Activated T-helper 1 cell treated with anti-CD3 and anti-CD28 coated beads, Interleukin-2, amount 50 U/mL, for 16 hours (primary cell): ENCODE results near the gene CD55.
"Not testable (repeated sequence)": the region's sequence is repeated elsewhere in the genome, so short reads cannot be mapped to it uniquely, and the experiment has no call there.

Source experiments
- DNase-seq, 2 donors: peaks; one replicate each; pipeline ENCODE4 v3.0.0-alpha.2; 2020; ENCODE audit warnings: low read depth in 1 of 2, low spot score in 1 of 2

CD55 gene

DNA sequence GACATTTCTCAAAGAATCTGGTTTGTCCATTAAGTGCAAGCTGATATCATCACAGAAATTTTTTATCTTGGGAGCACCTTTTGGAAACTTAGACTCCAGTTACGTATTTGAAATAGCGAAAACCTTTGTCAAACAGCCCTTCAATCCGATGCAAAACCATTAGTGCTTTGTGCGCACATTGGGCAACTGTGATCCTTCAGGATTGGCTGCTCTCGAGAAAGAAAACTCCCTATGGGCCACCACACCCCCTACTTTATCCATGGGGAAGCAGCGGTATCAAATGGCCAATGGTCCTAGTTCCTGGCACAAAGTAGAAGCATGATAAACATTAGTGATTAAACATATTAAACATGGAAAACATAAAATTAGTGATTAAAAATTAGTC lies 16.0 kb upstream of the CD55 start:
- DNase-seq = no peak

DNA sequence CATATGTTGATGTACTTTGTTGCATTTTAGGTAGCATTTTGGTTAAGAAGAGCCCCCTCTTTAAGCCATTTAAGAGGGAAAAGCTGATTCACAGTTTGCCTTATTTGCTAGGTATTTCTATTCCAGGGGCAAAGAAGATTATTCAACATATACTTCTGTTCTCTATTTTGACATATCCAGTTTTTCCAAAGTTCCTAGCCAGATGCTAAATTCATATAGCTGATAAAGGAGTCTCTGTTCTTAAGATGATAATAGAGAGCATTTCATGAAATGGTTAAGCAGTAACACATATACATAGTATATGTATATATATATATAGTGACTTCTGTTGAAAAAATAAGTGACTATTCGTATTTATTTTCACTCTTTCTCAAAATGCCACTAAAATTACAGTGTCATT lies 15.5 kb upstream of the CD55 start:
- DNase-seq = no peak

DNA sequence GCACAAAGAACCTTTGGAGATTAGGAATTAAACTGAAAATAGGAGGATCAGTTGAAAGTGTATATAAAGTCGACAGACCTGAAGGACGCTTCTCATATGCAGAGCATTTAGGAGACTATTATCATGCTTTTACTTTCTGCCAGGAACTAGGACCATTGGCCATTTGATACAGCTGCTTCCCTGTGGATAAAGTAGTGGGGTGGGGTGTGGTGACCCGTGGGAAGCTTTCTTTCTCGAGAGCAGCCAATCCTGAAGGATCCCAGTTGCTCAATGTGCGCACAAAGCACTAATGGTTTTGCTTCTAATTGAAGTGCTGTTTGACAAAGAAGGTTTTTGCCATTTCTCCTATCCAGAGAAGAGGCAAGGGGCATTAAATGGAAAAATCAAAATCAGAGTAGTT lies 14.9 kb upstream of the CD55 start:
- DNase-seq = no peak

DNA sequence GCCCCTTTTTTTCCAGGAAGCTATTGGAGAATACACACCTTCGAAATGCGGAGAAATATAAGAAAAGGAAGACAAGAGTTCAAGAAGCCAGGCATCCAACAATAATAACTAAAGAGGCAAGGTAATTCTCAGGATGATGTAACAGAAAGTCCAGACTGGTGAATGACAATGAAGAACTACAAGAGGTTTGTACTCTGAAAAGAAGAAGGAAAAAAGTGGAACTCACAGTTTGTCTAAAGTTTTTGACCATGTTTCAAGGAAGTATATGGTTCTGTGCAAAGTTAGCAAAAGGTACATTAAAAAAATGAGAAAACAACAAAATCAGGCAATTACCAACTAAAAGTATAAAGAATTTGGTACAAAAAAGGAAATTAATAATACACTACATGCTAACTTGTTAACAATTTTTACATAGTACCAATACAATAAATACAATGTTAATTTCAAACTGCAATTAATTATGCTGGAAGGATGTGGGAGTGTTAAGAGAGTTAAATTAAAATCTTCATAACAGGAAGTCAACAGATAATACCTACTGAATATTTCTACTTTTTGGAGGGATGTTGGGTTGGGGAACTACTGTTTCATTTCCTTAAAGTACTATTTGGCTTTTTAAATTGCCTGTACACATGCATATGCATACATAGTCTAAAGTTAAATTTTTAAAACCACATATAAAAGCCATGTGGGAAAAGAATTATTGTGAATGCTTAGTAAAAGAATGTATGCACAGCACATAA lies 12.9 kb upstream of the CD55 start:
- no peak for DNase-seq

DNA sequence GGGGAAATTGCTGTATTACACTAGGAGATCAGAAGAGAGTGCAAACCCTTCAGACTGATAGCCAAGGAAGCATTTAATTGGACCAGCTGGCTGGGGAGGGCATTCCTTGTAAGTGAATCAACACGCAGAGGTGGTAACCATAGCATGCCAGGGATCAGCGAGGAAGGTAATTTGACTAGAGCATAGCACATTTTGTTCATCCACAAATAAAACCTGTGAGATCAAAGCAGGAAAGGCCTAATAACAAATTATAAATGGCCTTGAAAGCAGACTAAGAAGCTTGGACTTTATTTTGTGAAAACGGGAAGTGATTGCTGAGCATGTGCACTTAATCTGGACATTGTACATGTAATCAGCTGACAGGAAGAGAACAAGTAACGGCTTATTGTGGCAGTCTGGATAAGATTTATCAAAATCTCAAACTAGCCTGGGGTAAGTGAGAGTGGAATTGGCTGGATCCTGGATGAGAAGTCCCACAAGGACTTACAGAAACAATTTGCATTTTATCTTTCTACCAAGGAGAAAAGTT lies 11.7 kb upstream of the CD55 start:
- DNase-seq = no peak

DNA sequence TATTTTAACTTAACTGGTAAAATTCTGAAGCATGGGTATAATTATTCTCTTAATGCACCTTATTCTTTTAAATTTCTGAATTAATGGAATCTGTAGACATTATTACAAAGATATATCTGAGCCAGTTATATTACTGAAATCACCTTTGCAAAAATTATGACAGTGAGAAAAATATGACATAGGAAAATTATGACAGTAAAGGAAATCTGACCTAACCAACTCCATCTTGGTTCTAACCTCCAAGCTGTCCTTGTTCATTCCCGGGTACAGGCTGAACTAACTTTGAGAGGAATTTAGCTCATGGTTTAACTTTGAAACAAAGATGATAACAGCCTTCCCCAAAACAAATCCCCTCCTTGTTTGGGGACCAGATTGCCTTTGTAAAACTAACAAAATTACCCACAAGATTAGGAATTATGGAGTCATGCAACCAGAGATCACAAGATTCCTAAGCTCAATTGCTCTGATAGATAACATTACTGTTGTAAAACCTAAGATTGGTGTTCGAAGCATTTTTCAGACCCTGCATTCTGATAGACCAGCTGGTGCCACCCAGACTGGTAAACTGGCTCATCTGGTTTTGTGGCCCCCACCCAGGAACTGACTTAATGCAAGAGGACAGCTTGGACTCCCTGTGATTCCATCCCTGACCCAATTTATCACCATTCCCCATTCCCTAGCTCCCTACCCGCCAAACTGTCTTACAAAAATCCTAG lies 9.4 kb upstream of the CD55 start:
- DNase-seq = no peak

DNA sequence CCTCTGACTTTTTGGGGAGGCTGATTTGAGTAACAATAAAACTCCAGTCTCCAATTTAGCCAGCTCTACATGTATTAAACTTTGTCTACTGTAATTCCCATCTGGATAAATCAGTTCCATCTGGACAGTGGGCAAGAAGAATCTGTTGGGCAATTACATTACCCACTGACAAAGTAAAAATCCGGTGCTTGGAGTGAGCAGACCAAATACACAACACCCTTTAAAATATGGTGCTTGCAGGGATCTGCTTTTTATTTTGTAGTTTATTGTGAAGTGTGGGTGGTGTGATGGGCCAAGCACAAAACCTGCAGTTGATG lies 8.9 kb upstream of the CD55 start:
- no peak for DNase-seq

DNA sequence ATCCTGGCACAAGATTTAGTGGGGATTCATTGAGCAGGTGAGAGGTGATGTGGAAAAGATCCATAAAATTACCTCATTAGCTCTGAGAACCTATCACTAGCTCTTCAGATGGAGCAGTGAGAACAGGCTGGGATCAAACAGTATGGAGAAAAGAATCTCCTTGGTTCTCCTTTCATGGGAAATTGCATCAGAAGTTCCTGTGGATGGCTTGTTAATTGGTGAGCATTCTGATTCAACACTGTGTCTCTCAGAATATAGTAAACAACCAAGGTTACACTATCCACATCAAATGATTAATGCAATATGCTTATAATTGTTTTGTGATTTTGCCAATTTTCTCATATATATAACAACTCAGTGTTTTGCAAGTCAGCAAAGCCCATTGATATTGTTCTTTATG lies 8.3 kb upstream of the CD55 start:
- DNase-seq = no peak

DNA sequence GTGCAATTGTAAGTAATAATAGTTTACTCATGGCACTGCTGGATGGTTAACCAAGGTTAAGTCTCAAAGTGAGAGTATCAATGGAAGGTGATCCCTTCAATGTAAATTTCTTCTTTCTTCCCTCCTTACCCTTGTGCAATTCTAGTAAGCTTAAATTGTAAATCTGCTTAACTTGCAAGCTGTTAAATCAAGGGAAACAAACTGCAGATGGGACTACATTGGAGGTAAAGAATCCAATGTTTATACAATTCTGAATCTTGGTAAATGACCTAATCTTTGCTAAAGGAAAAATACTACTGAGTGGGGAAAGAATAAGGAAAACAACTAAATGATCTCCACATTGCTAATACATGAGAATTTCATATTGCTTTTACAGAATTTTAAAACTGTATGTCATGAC lies 6.7 kb upstream of the CD55 start:
- no peak for DNase-seq

DNA sequence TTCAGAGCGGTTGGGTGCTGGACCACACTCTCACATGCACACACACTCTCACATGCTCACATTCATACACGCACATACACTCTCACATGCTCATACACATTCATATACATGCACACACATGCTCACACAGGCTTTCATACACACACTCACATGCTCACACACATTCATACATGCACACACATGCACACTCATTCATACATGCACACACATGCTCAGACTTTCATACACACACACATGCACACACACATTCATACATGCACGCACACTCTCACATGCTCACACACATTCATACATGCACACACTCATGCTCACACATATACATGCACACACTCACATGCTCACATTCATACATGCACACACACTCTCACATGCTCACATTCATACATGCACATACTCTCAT lies 6.0 kb upstream of the CD55 start:
- DNase-seq = no peak

DNA sequence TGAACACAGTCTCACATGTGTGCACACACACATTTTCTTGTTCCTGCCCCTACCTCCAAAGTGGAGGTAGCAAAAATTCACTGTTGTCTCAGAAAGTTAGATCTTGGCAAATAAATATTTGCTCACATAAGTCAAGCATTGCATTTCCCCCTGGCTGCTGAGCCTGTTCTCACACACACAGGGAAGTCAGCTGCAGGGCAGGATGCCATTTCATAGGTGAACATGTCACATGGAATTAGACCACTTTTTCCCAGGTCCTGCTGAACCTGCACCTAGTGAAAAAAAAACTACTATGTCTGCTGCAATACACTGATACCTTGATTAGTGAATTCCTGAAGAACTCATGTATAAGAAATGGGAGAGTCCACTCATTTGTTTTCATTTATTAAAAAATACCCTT lies 5.3 kb upstream of the CD55 start:
- no peak for DNase-seq

DNA sequence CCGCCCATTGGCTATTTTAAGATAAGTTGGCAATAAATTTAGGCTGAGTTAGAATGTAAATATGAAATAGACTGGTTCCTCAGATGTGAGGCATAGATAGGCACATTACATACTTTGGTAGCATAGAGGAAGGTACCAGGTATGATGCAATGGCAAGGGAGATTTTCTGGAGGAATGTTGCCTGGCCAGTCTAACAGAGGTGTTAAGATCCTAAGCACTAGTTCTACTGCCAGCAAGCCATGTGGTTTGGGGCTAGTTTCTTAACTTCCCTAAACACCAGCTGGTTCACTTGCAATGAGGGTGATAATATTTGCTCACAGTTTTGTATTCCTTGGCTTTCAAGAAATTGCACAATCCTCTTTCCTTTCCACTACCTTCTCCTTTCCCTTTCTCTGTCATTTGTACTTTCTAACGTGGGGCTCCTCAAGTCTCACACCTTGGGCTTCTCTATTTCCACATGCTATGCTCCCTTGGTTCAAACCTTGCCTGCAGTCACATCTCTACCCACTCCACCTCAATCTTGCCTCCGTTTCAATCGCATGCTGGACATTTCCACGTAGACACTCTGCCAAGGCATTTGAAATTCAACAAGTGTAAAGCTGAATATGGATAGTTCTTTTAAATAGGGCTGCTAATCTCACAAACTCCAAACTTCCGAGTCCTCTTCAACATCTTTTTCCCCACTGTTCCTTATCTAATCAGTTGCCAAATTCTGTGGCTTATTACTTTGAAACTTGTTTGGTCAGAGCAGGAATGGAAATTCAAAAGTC lies 4.7 kb upstream of the CD55 start:
- no peak for DNase-seq

DNA sequence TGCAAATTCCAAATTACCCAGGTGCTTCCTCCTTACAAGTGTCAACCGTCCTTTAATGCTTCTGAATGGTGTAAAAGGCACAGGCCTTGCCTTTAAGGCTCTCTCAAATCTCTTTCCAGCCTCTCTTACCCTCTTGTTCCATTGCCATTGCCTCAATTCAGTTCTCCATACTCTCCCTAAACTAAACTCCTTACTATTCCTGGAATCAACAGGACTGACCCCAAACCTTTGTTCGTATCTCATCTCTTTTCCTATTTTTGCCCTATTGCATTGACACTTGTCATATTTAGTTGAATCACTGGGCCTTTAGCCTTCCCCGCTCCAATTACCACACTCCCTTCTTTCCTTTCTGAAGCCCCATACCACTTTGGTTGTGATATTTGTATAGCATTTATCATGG lies 3.9 kb upstream of the CD55 start:
- no peak for DNase-seq

DNA sequence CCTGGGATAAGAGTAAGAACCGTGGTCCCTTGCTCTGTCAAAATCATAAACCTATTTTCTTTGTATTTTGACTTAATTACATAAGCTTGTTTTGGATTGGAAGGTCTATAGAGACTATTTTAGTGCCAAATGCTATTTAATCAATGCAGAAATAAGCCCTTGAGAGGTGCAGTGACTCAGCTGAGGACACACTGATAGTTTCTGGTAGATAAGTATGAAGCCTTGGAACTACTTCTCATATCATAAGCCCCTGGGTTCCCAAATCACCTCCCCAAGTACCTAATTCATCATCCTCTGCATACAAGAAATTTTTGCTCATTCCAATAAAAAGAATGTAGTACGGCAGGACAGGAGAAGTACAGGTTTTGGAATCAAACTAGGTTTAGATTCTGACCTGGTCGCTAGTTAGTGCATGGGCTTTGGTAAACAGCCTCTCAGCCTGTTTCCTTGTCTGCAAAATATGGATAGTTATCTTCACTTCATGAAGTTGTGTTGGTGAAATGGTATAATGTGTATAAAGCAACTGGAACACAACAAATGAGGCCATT lies 3.3 kb upstream of the CD55 start:
- DNase-seq = no peak

DNA sequence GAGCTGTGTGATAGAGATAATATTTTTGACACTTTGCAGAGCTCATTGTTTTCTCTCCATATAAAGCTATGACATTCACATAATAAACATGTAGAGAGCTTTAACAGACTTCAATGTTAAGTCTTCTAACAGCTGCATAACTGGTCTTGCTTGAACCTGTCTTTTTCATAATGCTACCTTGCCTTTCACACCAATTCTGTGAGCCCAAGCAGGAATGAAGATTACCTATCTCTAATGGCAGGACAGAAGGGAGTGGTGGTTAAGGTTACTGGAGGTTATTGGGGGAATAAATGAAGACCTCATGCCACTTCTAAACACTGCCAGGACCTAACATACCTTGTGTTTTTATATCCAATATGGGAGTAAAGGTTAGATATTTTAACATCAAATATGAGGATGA lies 2.3 kb upstream of the CD55 start:
- DNase-seq = no peak

DNA sequence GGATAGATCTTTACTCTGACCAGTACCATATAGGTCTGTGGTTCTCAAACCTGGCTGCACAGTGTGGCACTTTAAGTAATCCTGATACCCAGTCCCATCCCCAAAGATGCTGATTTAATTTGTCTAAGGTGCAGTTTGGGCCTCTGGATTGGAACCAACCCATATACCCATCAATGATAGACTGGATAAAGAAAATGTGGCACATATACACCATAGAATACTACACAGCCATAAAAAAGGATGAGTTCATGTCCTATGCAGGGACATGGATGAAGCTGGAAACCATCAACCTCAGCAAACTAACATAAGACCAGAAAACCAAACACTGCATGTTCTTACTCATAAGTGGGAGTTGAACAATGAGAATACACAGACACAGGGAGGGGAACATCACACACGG lies 1.4 kb upstream of the CD55 start:
- not testable (repeated sequence) for DNase-seq

DNA sequence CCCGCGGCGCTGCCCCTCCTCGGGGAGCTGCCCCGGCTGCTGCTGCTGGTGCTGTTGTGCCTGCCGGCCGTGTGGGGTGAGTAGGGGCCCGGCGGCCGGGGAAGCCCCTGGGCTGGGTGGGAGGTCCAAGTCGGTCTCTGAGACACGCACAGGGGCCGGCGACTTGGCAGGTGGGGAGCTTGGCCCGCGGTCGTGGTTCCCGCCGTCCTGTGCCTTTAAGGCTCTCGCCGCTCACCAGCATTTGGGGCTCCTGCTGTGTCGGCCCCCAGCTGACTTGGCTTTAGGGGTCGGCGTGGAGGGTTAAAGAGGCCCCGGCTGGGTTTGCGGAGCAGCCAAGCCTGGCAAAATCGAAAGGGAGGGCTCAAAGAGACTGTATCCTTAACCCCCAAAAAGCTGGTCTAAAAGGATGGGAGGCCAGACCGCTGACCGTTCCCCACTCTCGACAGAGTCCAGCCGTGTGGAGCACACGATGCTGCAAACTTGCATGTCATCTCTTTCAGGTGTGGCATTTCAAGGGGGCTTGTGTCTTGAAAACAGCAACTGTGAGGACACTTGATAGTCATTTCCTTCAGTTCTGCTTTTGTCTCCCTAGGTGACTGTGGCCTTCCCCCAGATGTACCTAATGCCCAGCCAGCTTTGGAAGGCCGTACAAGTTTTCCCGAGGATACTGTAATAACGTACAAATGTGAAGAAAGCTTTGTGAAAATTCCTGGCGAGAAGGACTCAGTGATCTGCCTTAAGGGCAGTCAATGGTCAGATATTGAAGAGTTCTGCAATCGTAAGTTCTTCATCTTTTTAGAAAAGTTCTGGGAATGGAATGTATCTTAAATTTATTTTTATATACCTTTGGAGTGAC lies 540 bp downstream of the CD55 start:
- no peak for DNase-seq

DNA sequence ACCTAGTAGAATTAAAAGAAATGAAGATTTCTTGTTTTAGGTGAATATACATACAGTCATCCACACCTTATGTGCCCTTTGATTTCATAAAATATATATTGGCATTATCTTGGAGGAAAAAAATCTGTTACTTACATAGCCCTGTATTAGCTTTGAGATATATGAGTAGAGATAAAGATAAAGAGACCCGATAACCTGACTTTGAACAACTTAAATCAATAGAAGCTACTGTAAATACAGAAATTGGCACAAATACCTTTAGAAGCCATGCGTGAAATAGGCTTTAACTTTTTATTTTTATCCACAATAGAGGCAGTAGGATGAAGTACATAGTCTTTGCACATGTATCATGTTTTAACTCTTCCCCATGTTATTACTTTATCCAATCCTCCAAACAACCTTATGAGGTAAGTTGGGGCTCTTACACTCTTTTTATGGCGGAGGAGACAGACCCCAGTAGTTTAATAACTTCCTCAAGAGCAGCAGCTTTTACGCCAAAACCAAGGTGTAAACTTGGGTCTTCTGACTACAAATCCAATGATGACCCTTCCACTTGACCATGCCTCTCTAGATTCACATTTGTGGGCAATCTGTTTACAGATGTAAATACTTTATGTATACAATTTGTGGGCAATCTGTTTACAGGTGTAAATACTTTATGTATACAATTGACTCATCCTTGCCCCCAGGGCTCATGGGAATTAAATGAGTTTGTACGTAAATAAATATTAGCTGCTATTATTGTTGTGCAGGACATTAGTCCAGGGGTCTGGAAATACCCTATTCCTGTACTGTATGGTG lies 2.1 kb downstream of the CD55 start:
- DNase-seq = no peak

DNA sequence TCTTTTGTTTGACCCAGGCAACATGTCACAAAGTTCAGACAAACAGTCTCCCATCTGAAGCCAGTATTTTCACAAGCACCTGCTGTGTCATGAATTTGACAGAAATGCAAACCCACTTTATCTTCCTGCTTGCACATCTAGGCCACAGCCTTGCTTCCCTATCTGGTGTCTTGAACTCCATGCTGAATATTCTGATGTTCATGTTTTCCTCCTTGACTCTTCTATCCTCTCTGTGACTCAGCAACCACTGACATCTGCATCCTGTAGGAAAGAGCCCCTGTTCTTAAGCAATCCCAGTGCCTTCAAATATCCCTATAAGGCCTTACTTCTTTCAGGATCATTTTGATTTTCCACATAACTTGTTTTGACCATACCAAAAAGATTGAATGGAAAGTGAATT lies 6.5 kb downstream of the CD55 start:
- DNase-seq = no peak

DNA sequence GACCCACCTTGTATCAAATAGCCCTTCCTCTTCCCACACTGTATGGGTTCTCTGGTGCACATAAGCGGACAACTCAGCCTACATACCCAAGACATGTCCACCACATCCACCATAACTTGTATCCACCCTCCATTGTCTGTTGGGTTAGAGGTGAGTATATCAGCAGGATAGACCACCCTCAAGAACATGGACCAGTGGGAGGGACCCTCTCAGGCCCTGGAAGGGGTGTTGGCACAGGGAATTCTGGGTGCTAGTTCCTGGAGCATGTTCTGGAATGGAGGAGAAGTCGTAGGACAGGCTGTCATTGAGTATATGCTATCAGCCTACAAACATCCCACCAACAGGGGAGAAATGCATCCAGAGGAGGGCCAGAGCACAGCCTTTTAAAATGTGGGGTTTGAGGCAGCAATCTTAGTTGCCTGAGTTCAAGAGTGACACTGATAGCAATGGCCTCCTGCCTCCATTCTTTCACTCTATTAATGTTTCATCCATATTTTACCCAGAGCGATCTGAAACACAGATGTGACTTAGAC lies 7.5 kb downstream of the CD55 start:
- DNase-seq = no peak
